Thyroid gland (tissue), 4 donors: Measurements from ENCODE around the gene PHF21B. TPM values are rescaled to one million over a fixed set of nuclear protein-coding genes. Genes with fewer than 3 reads are reported as not detected.
A peak's percentile ranks its signal among the peaks of the same experiment; 100 is the strongest.
"Not testable (repeated sequence)": the region's sequence is repeated elsewhere in the genome, so short reads cannot be mapped to it uniquely, and the experiment has no call there.

Experiments used
- DNase-seq, 2 donors: peaks; one replicate each; pipeline ENCODE4 v3.0.0-alpha.2; 2019
- H3K27ac ChIP-seq, 3 donors: fragments of 200-600 bp; sonication (generic); 1 replicate in 2 of 3; 2 replicates in 1 of 3; pipeline ENCODE4 v1.5.1; 2016 to 2019; ENCODE audit warnings: mild to moderate bottlenecking in 1 of 3, moderate library complexity in 1 of 3
- H3K27me3 ChIP-seq: fragments of 200-600 bp; sonication (generic); one replicate; pipeline ENCODE4 v1.5.1; 2019
- H3K36me3 ChIP-seq, 2 donors: fragments of 200-600 bp; sonication (generic); one replicate each; pipeline ENCODE4 v1.5.1; 2016 to 2019
- H3K4me1 ChIP-seq, 2 donors: fragments of 200-600 bp; sonication (generic); one replicate each; pipeline ENCODE4 v1.5.1; 2017 to 2019
- H3K4me3 ChIP-seq, 3 donors: fragments of 200-600 bp; sonication (generic); replicated peaks in 1 of 3; 1 replicate in 2 of 3; 2 replicates in 1 of 3; pipeline ENCODE4 v1.5.1; 2016; ENCODE audit warnings: mild to moderate bottlenecking in 1 of 3
- H3K9me3 ChIP-seq: fragments of 200-600 bp; sonication (generic); one replicate; pipeline ENCODE4 v1.5.1; 2017
- POLR2A ChIP-seq, 2 donors: fragments of 450-650 bp; IDR thresholded peaks; one replicate each; pipeline ENCODE4 v1.6.1; 2017; ENCODE audit warnings: antibody characterized with exemption in 2 of 2, mild to moderate bottlenecking in 2 of 2, moderate library complexity in 1 of 2
- WGBS, 2 donors: methylation state at CpG; one replicate each; pipeline ENCODE4 v1.1.5; 2017; 5-methylcytosine and 5-hydroxymethylcytosine counted together
- intact Hi-C: fragments of 100-400 bp; cut with DNase I; formaldehyde crosslinking; loops from one replicate; pipeline ENCODE4 v1.15.1; 2023
- total RNA-seq, 4 donors: library from RNA; depleted of rRNA; stranded (reverse); fragments of >200 nt; gene quantifications; one replicate each; pipeline ENCODE4 v1.2.3, GENCODE V29; 2016
- TF ChIP-seq, protein P1 (sequence below), 6 experiments: fragments of 200-600 bp in 3 of 6; fragments of 450-650 bp in 3 of 6; sonication (generic) in 3 of 6; IDR thresholded peaks; one replicate each; pipeline ENCODE4 v1.5.1; 2016 to 2019; ENCODE audit warnings: antibody characterized with exemption in 6 of 6, mild to moderate bottlenecking in 2 of 6, inconsistent platforms in 1 of 6, moderate library complexity in 1 of 6

Gene PHF21B
- total RNA-seq, 4 donors from 2014 or later: 0.33 to 8.9 (median 2.2) TPM

DNA sequence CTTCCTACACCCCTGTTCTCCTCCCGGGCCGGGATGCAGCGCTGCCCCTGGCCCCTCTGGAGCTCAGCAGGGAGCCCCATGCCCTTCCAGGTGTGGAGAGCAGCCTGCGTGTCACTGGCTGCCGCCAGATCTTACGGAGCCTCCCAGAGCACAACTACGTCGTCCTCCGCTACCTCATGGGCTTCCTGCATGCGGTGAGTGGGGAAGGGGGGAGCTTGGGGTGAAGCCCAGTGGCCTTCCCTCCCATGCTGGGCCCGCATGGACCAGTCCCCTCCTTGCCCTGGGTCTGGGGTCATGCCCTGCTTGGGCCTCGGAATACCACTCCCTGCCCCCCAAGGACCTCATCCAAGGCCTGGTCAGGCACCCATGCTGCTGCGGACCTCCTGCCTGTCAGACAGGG is 150.2 kb downstream of the PHF21B start:
- no peak overlapping the region for H3K27ac ChIP-seq
- DNase-seq: no peak
- no peaks in the 10 kb centered on the region for H3K4me1 ChIP-seq
- H3K4me3 ChIP-seq: no peak overlapping the region
- intact Hi-C loops: no loop called here
- WGBS, 2 donors: 91 to 95% methylated on average over 9 to 10 of the region's 13 CpGs
- H3K36me3 ChIP-seq: no peaks in the 10 kb centered on the region
- no peaks in the 10 kb centered on the region for H3K9me3 ChIP-seq
- H3K27me3 ChIP-seq: no peaks in the 10 kb centered on the region
- TF ChIP-seq, protein P1, sequence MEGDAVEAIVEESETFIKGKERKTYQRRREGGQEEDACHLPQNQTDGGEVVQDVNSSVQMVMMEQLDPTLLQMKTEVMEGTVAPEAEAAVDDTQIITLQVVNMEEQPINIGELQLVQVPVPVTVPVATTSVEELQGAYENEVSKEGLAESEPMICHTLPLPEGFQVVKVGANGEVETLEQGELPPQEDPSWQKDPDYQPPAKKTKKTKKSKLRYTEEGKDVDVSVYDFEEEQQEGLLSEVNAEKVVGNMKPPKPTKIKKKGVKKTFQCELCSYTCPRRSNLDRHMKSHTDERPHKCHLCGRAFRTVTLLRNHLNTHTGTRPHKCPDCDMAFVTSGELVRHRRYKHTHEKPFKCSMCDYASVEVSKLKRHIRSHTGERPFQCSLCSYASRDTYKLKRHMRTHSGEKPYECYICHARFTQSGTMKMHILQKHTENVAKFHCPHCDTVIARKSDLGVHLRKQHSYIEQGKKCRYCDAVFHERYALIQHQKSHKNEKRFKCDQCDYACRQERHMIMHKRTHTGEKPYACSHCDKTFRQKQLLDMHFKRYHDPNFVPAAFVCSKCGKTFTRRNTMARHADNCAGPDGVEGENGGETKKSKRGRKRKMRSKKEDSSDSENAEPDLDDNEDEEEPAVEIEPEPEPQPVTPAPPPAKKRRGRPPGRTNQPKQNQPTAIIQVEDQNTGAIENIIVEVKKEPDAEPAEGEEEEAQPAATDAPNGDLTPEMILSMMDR (IDR thresholded peaks at IDR 0.05): no peak
- TF ChIP-seq POLR2A (IDR thresholded peaks at IDR 0.05): no peak

DNA sequence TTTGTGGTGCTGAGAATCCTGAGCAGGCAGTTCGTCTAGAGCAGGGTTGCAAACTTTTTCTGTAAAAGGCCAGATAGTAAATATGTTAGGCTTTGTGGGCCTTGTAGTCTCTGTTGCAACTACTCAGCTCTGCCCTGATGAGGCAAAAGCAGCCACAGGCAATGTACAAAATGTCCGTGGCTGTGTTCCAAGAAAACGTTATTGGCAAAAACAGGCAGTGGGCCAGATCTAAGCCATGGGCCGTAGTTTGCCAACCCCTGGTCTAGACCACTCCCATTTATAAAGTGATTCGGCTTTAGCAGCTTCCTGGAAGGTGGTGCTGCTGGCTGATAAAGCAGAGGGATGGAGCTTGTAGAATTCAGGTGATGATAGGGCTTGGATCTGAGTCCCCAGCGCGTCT is 151.0 kb downstream of the PHF21B start:
- peak in 1 of 2 donors; percentile 43 for DNase-seq

DNA sequence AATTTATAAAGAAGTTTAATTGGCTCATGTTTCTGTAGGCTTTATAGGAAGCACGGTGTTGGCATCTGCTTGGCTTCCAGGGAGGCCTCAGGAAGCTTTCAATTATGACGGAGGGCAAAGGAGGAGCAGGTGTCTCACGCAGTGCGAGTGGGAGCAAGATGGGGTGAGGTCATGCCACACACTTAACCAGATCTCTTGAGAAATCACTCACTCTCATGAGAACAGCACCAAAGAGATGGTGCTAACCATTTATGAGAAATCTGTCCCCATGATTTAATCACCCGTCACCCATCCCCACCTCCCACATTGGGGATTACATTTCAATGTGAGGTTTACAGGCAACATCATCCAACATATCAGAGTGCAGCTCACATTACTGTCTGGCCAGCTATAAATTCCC is 153.9 kb downstream of the PHF21B start:
- Histone ChIP-seq H3K4me3 (no peak overlapping the region), H3K27ac (no peak overlapping the region), H3K9me3 (no peaks in the 10 kb centered on the region), H3K27me3 (no peaks in the 10 kb centered on the region), H3K4me1 (no peaks in the 10 kb centered on the region), H3K36me3 (no peaks in the 10 kb centered on the region)
- WGBS, 2 donors: 91 to 94% methylated on average over 5 of the region's 5 CpGs
- TF ChIP-seq, protein P1 (IDR thresholded peaks at IDR 0.05): no peak
- no peak for TF ChIP-seq POLR2A (IDR thresholded peaks at IDR 0.05)
- DNase-seq: no peak
- intact Hi-C loops: no loop called here

More for the DNA sequence above, 151.0 kb downstream of the PHF21B start:
- H3K36me3 ChIP-seq, H3K27ac ChIP-seq, intact Hi-C loops, H3K4me1 ChIP-seq, H3K9me3 ChIP-seq, H3K27me3 ChIP-seq, H3K4me3 ChIP-seq: not testable (repeated sequence)
- WGBS, 2 donors: 66 to 94% methylated on average over 5 to 7 of the region's 7 CpGs

DNA sequence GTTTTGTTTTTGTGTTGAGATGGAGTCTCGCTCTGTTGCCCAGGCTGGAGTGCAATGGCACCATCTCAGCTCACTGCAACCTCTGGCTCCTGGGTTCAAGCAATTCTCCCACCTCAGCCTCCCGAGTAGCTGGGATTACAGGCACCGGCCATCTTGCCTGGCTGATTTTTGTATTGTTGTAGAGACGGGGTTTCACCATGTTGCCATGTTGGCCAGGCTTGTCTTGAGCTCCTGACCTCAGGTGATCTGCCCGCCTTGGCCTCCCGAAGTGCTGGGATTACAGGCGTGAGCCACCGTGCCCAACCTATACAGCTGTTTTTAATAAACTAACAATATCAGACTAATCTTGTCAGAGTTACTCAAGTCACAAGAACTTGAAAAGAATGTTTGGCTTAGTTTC is 155.2 kb downstream of the PHF21B start:
- H3K27ac ChIP-seq, H3K36me3 ChIP-seq, H3K27me3 ChIP-seq, H3K4me1 ChIP-seq, DNase-seq, H3K9me3 ChIP-seq, H3K4me3 ChIP-seq, intact Hi-C loops: not testable (repeated sequence)
- WGBS, 2 donors: 94% methylated on average over 8 of the region's 8 CpGs

DNA sequence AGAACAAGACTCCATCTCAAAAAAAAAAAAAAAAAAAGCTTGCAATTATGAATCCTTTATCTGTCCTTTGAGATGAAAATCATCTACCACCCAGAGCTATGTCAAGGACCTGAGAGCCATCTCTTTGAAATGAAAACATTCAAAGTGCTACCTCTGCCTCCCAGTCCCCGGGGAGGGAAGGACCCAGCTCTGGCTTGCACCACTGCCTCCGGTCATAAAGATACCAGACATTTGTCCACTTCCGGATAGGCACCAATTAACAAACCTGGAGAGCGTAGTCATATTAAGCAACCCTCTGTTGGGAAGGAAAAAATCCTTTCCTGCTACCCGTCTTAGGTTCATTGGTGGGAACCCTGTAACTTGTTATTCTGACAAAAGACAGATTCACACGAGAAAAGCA is 158.9 kb downstream of the PHF21B start:
- DNase-seq: no peak
- whole genome bisulfite sequencing, 2 donors: 86% methylated on average over 6 of the region's 6 CpGs
- TF ChIP-seq, protein P1 (IDR thresholded peaks at IDR 0.05): no peak
- no peak for TF ChIP-seq POLR2A (IDR thresholded peaks at IDR 0.05)
- intact Hi-C loops: no loop called here
- Histone ChIP-seq H3K27ac (no peak overlapping the region), H3K27me3 (no peaks in the 10 kb centered on the region), H3K4me1 (no peaks in the 10 kb centered on the region), H3K9me3 (no peaks in the 10 kb centered on the region), H3K36me3 (no peaks in the 10 kb centered on the region), H3K4me3 (no peak overlapping the region)

DNA sequence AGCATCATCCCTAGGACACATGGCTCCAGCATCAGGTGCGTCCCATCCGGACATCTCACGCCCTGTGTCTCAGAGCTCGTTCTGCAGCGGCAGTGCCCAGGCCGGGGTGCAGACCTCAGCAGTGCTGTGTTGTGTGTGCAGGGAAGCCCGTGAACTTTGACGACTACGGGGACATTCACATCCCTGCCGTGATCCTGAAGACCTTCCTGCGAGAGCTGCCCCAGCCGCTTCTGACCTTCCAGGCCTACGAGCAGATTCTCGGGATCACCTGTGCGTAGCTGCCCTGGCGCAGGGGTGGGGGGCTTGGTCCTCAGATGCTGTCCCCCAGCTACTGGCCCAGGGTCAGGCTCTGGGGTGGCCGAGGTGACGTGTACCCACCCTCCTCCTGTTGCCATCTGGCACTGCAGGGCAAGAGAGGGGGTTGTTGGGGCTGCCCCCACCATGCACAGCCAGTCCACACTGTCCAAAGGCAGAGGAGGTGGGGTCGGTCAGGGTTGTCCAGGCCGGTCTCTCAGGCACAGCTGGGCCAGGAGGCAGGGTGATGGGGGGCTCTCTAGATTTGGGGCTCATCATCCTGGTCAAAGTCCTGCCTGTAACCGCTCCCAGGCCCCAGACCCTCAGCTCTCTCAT is 160.9 kb downstream of the PHF21B start:
- TF ChIP-seq, protein P1 (IDR thresholded peaks at IDR 0.05): no peak
- TF ChIP-seq POLR2A (IDR thresholded peaks at IDR 0.05): no peak
- Histone ChIP-seq H3K27ac (no peak overlapping the region), H3K9me3 (no peaks in the 10 kb centered on the region), H3K4me3 (no peak overlapping the region), H3K36me3 (no peaks in the 10 kb centered on the region), H3K27me3 (no peaks in the 10 kb centered on the region), H3K4me1 (no peaks in the 10 kb centered on the region)
- 96 to 98% methylated on average over 8 to 9 of the region's 21 CpGs for WGBS, 2 donors
- intact Hi-C loops: no loop called here
- DNase-seq: no peak
